ENCODE measurements around the gene HJURP.

GRCh38 chr2:233815861-233816260 is 38.5 kb downstream of the HJURP start:
- no peak for TF ChIP-seq CTCF (conservative IDR thresholded peaks at IDR 0.05; ENCODE audit: low read length)
- no peak for TF ChIP-seq EZH2phosphoT487 (IDR thresholded peaks at IDR 0.05; ENCODE audit: borderline replicate concordance)
